KMS-11 (cell line): ENCODE results near the gene TNN.

ENCODE experiments used
- H2AFZ ChIP-seq: fragments of 200-600 bp; sonication (generic); 2 replicates; pipeline ENCODE4 v1.6.1; 2016; ENCODE audit warnings: antibody characterized with exemption, mixed run types, low read depth
- H3K27ac ChIP-seq: fragments of 200-600 bp; sonication (generic); 2 replicates; pipeline ENCODE4 v1.6.1; 2016; ENCODE audit warnings: mild to moderate bottlenecking, mixed run types
- H3K27me3 ChIP-seq: fragments of 200-600 bp; sonication (generic); 2 replicates; pipeline ENCODE4 v1.6.1; 2017; ENCODE audit warnings: mild to moderate bottlenecking, low read depth, mixed run types, moderate library complexity; ENCODE audit not compliant: insufficient read depth
- H3K36me3 ChIP-seq: fragments of 200-600 bp; sonication (generic); 2 replicates; pipeline ENCODE4 v1.6.1; 2017; ENCODE audit warnings: mild to moderate bottlenecking, mixed run types; ENCODE audit not compliant: insufficient read depth
- H3K4me1 ChIP-seq: fragments of 200-600 bp; sonication (generic); 2 replicates; pipeline ENCODE4 v1.6.1; 2016; ENCODE audit warnings: mild to moderate bottlenecking, low read depth, mixed run types; ENCODE audit not compliant: poor library complexity, severe bottlenecking
- H3K4me2 ChIP-seq: fragments of 200-600 bp; sonication (generic); 2 replicates; pipeline ENCODE4 v1.7.0; 2016; ENCODE audit warnings: mild to moderate bottlenecking, mixed run types
- H3K4me3 ChIP-seq: fragments of 200-600 bp; sonication (generic); IDR thresholded peaks from 2 replicates; pipeline ENCODE4 v1.6.1; 2017; ENCODE audit warnings: low read depth, low read length, mixed read lengths; ENCODE audit not compliant: insufficient read depth
- H3K79me2 ChIP-seq: fragments of 200-600 bp; sonication (generic); 2 replicates; pipeline ENCODE4 v1.6.1; 2016; ENCODE audit warnings: low read depth, mixed run types; ENCODE audit not compliant: insufficient read depth
- H3K9ac ChIP-seq: fragments of 200-600 bp; sonication (generic); 2 replicates; pipeline ENCODE4 v1.6.1; 2016; ENCODE audit warnings: mild to moderate bottlenecking, mixed run types
- H4K20me1 ChIP-seq: fragments of 200-600 bp; sonication (generic); 2 replicates; pipeline ENCODE4 v1.6.1; 2016; ENCODE audit warnings: mild to moderate bottlenecking, mixed run types; ENCODE audit not compliant: insufficient read depth
- CTCF ChIP-seq: fragments of 200-600 bp; sonication (generic); conservative IDR thresholded peaks from 2 replicates; pipeline ENCODE4 v1.6.1; 2017; ENCODE audit warnings: low read depth, mild to moderate bottlenecking, antibody characterized with exemption, low read length, moderate library complexity, mixed read lengths

The TNN gene

GRCh38 chr1:175078629-175079028 lies 11.0 kb downstream of the TNN start:
- Histone ChIP-seq H3K36me3 (no peaks in the 10 kb centered on the region), H3K4me1 (no peaks in the 10 kb centered on the region)

GRCh38 chr1:175079338-175079737 lies 11.7 kb downstream of the TNN start:
- H2AFZ ChIP-seq = no peak overlapping the region
- H3K9ac ChIP-seq = no peak overlapping the region
- H3K4me1 ChIP-seq = no peaks in the 10 kb centered on the region
- no peaks in the 10 kb centered on the region for H3K27me3 ChIP-seq
- no peaks in the 10 kb centered on the region for H4K20me1 ChIP-seq
- TF ChIP-seq CTCF = no peak
- no peak overlapping the region for H3K4me3 ChIP-seq
- H3K4me2 ChIP-seq = no peak overlapping the region
- no peaks in the 10 kb centered on the region for H3K36me3 ChIP-seq
- H3K27ac ChIP-seq = no peak overlapping the region
- H3K79me2 ChIP-seq = no peaks in the 10 kb centered on the region

More at GRCh38 chr1:175078629-175079028, 11.0 kb downstream of the TNN start:
- H3K27ac ChIP-seq = no peak overlapping the region
- no peaks in the 10 kb centered on the region for H3K79me2 ChIP-seq
- no peak overlapping the region for H3K4me3 ChIP-seq
- no peak for TF ChIP-seq CTCF
- no peak overlapping the region for H3K4me2 ChIP-seq
- no peak overlapping the region for H2AFZ ChIP-seq
- H4K20me1 ChIP-seq = no peaks in the 10 kb centered on the region
- H3K27me3 ChIP-seq = no peaks in the 10 kb centered on the region
- no peak overlapping the region for H3K9ac ChIP-seq

- Histone ChIP-seq H3K27me3 (no peaks in the 10 kb centered on the region), H3K4me2 (no peak overlapping the region), H3K4me1 (no peaks in the 10 kb centered on the region), H4K20me1 (no peaks in the 10 kb centered on the region), H3K9ac (no peak overlapping the region), H3K27ac (no peak overlapping the region), H3K4me3 (no peak overlapping the region), H3K36me3 (no peaks in the 10 kb centered on the region), H3K79me2 (no peaks in the 10 kb centered on the region), H2AFZ (no peak overlapping the region)
- TF ChIP-seq CTCF = no peak
Observed at GRCh38 chr1:175080030-175080429, 12.4 kb downstream of the TNN start.

- no peak overlapping the region for H3K9ac ChIP-seq
- no peak overlapping the region for H3K4me2 ChIP-seq
- H2AFZ ChIP-seq = no peak overlapping the region
- no peak overlapping the region for H3K27ac ChIP-seq
- H3K4me1 ChIP-seq = no peaks in the 10 kb centered on the region
- TF ChIP-seq CTCF = no peak
- H3K4me3 ChIP-seq = no peak overlapping the region
- no peaks in the 10 kb centered on the region for H3K79me2 ChIP-seq
- H3K36me3 ChIP-seq = no peaks in the 10 kb centered on the region
- no peaks in the 10 kb centered on the region for H4K20me1 ChIP-seq
- no peaks in the 10 kb centered on the region for H3K27me3 ChIP-seq
Observed at GRCh38 chr1:175081983-175082382, 14.3 kb downstream of the TNN start.
